HG02973 (cell line): ENCODE measurements around the gene TPD52L2.
"Not testable (repeated sequence)": the region's sequence is repeated elsewhere in the genome, so short reads cannot be mapped to it uniquely, and the experiment has no call there.

Experiments
- ATAC-seq: cut with Tn5 transposase; IDR thresholded peaks from one replicate; pipeline ENCODE4 v1.9.1; 2021; ENCODE audit warnings: moderate library complexity; ENCODE audit not compliant: unreplicated experiment

The TPD52L2 gene

DNA sequence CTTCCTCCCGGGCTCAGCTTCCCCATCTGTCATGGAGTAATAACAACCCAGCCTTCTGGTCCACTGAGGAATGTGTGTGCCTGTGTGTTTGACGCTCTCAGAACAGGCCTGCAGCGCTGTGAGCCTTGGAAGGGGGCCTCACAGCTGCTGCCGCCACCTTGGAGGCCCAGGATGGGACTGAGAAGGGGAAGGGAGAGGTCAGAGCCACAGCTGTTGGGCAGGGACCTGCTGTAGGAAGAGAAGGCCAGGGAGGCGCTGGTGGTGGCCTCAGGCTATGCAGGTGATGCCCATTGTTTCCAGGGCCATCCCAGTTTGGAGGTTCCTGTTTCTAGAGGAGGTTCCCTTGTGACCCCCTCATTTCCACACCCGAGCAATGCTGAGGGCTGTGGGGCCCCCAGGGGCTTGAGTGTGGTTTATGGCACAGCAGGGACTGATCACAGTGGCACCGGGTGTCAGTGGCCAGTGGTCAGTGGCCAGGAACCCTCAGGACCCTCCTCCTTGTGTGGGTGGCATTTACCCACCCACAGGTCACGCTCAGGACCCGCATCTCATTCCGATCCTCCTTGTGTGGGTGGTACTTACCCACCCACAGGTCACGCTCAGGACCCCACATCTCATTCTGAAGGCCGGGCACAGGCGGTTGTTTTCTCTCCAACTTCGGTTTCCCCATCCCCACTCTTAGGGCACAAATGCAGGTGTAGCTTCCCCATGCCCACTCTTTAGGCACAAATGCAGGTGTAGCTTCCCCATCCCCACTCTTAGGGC lies 14.0 kb downstream of the TPD52L2 start:
- ATAC-seq, result no peak

DNA sequence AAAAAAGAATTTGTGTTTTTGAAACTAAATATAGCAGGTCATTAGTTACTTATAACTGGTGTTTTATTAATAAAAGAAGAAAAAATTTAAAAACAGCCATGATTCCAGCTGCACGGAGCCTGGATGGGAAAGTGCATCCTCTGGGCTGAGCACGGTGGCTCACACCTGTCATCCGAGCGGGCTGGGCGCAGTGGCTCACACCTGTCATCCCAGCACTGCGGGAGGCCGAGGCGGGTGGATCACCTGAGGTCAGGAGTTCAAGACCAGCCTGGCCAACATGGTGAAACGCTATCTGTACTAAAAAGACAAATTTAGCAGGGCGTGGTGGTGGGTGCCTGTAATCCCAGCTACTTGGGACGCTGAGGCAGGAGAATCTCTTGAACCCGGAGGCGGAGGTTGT lies 15.8 kb downstream of the TPD52L2 start:
- ATAC-seq, result not testable (repeated sequence)

DNA sequence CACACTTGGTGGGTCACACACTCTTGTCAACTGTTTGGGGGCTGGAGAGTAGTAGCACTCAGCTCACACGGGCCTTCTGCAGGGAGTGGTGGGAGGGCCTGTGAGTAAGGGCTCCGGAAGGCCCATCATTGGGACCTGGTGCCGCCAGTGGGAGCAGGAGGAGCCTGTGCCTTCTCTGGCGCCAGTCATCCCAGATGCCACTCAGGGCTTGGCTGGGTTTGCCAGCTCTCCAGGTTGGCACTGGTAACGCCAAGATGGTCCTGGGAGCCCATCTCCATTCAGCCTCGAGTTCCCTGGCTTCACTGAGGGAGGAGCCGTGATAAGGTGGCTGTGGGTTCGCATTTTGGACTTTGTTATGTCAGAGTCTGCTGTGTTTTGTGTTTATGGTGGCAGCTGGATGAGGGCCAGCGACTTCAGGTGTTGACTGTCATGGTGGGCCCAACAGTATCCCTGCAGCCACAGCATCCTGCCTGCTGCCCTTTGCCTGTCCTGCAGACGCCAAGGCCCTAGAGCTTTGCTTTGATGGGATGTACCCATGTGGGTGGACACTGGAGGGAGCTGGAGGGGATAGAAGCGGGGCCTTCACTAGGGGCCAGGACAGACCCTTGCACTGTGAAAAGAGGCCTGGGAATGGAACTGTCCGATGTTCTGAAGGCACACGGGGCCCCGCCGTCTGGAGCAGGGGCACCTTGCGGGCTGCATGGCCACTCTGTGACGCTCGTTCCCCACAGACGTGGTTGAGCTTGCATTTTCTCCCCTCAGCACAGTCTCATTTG lies 16.6 kb downstream of the TPD52L2 start:
- ATAC-seq, result no peak

DNA sequence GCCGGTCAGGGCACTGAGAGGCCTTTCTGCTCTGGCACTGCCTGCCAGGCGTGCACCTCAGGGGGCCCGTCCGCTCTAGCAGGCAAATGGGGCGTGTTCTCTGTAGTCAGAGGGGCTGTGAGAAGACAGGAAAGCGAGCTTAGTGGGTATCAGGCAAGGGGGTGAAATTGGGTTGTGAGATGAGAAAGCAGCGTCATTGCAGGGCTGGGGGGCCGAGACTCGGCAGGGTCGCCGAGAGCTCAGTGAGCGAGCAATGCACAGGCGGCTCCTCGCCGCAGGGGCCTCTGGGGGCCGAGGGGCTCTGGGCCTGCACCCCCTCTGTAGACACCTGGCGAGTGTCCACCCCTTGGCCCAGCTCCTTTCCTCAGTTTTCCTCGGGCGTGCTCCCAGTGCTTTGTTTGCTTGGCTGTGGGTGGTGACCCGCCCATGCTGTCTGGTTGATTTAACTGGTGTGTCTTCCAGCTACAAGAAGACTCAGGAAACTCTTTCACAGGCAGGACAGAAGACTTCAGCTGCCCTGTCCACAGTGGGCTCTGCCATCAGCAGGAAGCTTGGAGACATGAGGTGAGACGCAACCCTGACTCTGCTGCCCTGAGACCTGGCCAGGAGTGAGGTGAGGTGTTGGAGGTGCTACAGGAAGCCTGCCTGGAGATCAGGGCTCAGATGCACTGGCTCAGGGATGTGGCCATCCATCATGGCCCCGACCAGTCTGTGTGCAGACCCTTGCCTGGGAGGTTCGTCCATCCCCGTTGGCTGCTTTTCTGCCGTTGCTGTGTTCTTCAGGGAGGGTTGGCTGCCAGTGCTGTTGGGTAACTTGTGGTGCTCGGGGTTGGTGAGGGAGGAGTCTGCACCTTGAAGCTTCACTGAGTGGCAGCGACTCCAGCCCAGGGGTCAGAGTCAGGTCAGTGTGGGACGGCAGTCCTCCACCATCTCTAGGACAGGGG lies 17.5 kb downstream of the TPD52L2 start:
- ATAC-seq, result no peak

DNA sequence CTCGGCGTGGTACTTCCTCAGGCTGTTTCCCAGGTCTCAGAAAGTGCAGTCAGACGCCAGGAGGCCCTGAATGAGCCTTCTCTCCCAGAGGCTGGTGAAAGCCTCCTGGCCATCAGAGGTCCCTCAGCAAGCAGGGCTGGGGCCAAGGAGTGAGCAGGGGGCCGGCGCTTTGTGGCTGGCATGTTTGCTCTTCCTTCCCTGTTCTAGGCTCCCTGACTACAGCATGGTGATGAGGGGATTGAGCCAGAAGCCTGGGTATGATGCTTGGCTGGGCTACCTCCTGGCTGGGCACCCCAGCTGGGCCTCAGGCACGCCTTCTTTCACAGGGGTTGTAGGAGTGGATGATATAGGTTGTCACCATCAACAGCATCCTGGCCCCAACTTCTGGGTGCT lies 18.1 kb downstream of the TPD52L2 start:
- no peak for ATAC-seq

DNA sequence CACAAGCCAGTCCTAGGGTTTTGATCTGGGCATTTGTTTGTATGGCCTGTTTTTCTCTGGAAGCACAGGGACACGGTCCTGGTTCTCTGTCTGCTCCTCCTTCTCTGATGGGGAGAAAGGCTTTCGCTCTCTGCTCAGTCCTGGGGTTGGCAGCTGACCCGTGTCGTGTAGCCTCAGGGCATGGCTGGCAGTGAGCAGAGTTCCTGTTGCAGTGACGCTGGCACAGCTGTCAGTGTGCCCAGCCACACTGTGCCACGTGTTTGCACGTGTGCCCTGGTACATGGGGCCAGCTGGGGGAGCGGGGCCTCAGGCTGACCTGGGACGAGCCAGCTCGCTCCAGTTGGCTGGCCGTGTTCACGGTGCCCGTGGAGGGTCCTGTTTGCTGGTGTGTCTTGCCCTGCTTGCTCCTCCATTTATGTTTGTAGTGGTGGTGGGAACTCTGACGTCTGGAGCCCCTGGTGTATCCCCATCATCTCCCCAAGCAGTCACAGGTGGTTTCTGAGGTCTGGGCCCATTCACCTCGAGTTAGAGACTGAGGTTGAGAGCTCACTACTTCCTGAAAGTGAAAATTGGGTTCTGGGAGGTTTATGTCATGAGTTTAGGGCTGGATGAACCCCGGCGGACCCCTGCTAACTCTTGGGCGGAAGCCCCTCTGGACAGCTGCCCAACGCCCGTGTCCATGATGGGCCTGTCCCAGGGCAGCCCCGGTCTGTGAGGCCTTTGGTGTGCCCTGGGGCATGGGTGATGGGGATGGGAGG lies 19.6 kb downstream of the TPD52L2 start:
- ATAC-seq, result no peak

DNA sequence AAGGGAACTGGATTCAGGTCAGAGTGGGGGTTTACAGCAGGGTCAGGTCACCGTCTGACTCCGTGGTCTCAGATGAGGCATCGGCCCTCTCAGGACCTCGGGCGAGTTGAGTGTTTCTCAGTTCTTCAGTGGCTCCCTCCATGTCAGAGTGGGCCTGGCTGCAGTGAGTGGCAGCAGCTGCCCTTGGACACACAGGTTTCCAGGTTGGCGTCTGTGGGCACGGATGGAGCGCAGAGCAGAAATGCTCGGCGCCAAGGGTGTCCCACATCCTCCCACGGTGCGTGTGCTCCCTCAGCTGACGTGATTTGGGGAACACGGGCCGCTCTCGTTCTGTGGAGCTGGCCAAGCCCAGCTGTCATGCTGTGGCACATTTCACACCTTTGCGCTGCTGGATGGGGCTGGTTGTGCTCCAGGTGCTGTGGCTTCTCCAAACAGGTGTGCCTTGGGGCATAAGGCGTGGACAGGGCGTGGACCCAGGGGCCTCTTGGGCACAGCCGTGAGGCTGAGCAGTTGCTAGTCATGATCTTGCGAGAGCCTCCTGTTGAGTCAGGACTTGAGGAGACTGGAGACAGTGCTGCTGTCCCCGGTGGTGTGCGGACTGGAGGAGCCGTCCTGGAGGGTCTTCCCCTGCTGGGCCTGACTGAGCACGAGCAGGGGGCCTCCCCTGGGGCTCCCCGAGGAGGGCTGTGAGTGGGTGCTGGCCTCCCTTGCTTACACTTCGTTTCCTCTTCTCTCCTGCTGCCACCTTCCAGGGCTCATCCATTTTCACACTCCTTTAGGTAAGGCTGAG lies 20.4 kb downstream of the TPD52L2 start:
- no peak for ATAC-seq

DNA sequence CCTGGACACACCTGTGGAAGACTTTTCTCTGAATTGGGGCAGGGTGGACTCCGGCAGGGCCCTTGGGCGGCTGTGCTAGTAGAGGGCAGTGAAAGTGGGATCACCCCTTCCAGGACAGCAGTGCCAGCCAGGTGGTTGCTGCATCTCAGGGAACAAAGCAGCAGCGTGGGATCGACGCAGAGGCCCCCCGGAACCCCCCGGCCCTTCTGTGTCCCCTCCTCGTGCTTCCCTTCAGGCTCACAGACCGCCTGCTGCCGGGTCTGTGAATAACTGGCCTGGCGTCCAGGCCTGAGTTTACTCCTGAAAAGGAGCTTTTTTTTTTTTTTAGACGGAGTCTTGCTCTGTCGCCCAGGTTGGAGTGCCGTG lies 21.0 kb downstream of the TPD52L2 start:
- ATAC-seq, result no peak

DNA sequence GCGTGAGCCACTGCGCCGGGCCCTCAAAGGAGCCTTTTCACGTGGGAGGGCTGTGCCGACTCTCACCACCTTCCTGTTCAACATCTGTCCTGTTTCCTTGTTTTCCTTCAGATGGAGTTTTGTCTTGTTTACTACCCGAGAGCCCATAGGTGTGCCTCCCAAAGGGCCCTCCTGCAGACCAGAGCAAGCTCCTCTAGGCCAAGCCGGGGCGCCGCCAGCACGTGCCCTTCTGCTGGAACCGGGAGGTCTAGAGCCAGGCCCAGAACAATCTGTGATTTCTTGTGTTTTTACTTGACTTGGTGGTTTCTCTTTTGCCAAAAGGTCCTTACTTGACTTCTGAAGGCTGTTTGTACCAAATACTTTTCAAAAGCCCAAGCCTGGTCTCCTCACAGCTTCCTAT lies 21.9 kb downstream of the TPD52L2 start:
- ATAC-seq, result no peak

DNA sequence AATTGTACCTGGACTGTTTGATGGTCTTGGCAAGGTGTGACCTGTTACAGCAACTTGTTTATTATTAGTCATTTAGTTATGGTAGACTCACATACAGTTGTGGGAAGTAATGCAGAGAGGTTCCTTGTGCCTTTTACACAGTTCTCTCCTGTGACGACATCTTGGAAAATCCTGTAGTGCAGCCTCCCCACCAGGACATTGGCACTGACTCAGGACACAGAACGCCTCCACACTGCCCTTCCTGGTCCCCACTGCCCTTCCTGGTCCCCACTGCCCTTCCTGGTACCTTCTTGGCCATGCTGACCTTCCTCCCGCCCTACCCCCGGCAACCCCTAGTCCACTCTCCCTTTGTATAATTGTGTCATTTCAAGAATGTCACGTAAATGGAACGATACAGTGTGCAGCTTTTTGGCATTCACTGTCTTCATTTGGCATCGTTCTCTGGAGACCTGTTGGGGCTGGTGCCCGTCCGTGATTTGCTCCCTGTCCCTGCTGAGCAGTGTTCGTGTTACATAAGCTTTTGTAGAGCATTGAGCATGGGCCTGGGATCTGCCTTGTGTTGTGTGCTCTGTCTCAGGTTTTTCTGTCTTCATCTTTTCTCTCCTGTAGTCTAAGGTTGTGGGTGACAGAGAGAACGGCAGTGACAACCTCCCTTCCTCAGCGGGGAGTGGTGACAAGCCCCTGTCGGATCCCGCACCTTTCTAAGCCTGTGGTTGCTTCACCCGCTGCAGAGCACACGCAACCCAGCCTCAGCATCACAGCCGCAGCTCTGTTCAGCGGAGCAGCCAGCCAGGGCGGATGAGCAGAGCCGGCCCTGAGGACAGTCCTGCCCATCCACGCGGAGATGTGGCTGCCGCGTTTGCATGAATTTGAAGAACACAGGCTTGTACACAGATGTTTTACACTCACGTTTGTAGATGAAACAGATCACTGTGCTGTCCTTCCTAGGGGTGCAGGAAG lies 24.5 kb downstream of the TPD52L2 start:
- ATAC-seq, result no peak

DNA sequence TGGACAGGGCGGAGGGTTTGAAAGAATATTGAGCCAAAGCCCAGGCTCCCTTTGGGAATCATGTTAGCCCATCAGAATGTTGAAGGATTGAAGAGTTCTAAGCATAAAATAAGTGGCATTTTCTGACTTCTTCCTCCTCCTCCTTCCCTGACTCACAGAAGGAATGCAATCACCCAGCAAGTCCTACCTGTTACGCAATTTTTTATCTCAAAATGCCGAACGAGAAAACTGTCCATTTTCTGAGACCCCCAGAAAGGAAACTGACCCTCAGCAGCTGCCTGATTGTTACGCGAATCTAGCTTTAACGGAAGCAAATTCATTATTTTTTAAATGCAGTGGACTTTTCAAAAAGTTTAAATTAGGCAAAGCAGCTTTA lies 25.1 kb downstream of the TPD52L2 start:
- ATAC-seq, result no peak

DNA sequence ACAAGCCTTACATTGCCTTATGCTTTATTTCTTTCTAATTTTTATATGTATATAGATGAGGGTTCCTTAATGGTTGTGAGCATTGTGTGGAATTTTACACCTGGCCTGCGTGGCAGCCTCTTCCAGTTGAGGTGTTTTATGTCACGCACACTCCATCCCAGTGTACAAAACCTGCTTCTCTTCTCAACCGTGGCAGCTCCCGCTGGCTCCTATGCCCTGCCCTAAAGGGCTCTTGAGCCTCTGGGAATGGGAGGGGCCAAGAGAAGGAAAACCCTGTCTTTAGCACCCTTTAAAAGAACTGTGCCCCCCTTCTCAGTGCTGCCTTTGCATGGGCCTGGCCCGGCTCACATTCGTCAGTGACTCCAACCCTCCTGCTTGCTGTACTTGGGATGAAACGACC lies 25.5 kb downstream of the TPD52L2 start:
- no peak for ATAC-seq

DNA sequence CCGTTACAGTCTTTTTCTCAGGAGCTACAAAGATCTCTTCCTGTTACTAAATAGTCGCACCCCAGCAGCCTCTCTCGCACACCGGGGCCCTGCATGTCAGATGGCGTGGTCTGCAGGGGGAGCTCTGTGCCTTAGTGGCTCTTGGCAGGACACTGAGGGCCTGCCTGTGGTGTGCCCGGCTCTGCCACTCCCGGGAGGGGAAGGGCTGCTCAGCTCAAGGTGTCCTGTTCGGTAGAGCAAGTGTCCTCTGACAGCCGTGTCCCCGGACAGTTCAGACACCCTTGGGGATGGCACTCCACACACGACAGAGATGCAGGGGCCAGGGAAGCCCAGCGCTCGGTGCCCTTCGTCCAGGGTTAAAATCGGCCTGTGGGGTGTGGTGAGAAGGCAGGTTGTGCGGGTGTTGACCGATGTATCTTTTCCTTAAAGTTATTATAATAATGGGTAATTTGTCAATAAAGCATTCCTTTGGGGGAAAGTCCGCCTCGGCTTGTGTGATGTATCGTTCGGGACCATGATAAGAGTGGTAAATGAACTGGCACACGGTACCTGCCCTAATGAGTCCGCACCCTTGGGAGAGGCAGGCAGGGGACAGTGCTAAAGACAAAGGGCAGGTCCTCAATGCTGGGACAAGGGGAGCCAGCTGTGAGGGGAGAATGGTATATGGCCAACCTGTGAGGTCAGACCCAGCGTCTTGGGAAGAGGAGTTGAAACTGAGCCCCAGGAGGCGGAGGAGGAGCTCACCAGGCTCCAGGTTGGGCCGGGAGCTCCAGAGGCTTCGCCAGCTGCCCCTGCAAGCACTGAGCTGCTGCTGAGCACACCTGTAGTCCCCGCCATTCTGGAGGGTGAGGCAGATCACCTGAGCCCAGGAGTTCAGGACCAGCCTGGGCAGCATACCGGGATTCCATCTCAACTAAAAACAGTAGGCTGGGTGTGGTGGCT lies 26.3 kb downstream of the TPD52L2 start:
- ATAC-seq, result no peak

DNA sequence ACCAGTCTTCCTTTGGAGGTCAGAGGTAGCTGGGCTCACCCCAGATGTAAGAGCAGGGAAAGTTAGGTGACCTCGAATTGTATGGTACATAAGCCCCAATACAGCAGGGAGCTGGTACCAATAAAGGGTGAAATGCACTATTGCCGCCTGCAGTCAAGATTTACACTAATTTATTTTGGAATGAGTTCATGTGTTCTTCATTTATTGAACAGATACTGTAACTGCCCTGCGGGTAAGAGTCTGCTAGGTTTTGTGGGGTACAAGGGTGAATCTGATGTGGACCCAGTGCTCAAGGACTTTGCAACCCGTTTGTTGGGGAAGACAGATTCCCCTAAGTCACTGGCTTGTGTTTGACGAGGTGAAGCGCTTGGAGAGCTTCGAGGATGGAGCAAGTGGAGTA lies 27.3 kb downstream of the TPD52L2 start:
- no peak for ATAC-seq

DNA sequence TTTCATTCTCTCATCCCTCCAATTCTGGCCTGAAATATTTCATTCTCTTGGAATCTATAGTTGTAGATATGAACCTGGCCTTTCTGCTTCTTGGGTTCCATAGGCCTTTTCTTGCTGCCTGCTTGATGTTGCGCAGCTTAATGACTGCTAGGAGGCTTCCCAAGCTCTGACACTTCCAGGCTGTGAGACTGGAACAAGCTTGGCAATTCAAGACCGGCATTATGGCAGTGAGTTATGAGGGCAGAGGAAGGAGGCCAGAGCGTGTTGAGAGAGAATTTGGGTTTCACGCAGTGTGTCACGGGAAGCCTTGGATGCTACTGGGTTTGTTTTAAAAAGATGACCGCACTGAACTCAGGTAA lies 28.9 kb downstream of the TPD52L2 start:
- no peak for ATAC-seq

DNA sequence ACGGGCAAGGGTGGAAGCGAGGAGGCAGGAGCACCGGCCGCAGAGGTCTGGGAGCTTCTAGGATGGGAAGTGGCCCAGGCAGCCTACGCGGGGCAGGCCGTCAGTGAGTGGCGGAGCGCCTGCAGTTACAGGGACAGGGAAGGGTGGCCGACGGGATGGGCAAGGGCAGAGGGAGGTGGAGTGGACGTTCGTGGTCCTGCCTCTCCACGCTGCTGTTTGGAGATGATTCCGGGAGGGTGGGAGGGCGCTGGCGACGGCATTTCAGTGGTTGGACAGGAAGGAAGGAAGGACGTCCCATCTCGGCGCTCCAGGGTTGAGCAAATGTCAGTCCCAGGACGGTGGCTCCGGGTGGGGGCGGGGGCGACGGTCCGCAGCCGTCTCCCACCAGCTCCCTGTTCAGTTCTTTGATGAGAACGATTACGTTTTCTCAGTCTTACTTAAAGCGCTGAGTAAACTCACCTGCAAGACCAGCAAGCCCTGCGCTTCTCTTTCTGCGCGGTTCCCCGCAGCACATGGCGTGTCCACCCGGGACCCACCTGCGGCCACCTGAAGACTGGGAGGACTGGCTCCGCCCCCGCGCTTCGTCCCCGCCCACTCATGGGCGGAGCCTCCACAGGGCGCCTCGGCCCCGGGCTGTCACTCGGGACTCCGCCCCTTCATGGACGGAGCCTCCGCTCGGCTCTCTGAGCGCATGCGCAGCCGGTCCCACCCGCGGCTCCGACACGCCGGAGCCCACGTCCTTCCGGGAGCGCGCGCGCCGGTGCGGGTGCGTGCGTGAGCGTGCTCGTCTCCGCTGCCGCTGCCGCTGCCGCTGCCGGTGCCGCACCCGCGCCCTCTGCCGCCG lies 29.5 kb downstream of the TPD52L2 start, which contains the start of gene DNAJC5:
Gene DNAJC5, plus strand, starts transcription at position 769 of the 844 bp plus-strand sequence. CDS start 33,220 bp downstream, outside the sequence.
- peak; percentile 80 for ATAC-seq
